ENCODE measurements around the gene COMMD8. TPM values are rescaled to one million over a fixed set of nuclear protein-coding genes. Genes with fewer than 3 reads are reported as not detected.
"Not testable (repeated sequence)": the region's sequence is repeated elsewhere in the genome, so short reads cannot be mapped to it uniquely, and the experiment has no call there.

COMMD8 gene
- total RNA-seq, 5 donors from 2014 or later (not counting 1 experiment from before 2014, with no cell fraction given), result 8.2 to 17.0 (median 15.7) TPM

GRCh38 chr4:47498899-47499298, 35.4 kb upstream of the COMMD8 start:
- no peaks in the 10 kb centered on the region for H3K9me3 Mint-ChIP-seq
- Histone ChIP-seq H3K9me3 (no peaks in the 10 kb centered on the region), H3K27me3 (replicated peaks in 1 of 2; ENCODE audit: control insufficient read depth in 2 of 2, extremely low read depth in 1 of 2, insufficient read depth in 2 of 2, low read length in 1 of 2) (no peaks in the 10 kb centered on the region), H3K27ac (ENCODE audit: low read length) (no peak overlapping the region), H3K4me3 (ENCODE audit: control insufficient read depth in 1 of 2, extremely low read depth in 1 of 2, low read length in 1 of 2) (no peak overlapping the region), H3K4me1 (ENCODE audit: control insufficient read depth in 1 of 2, extremely low read depth in 1 of 2, insufficient read depth in 2 of 2, low read length in 2 of 2) (no peaks in the 10 kb centered on the region), H3K36me3 (ENCODE audit: control insufficient read depth in 2 of 2, extremely low read depth in 1 of 2, insufficient read depth in 1 of 2, low read length in 1 of 2) (no peaks in the 10 kb centered on the region)
- ATAC-seq (replicated peaks in 1 of 4) (no peak), DNase-seq (no peak)
- no peaks in the 10 kb centered on the region for H3K27me3 Mint-ChIP-seq
- POLR2A ChIA-PET, result no interaction called here
- H3K27ac Mint-ChIP-seq, result no peak overlapping the region
- no peak overlapping the region for H3K4me3 Mint-ChIP-seq
- H3K4me1 Mint-ChIP-seq, result peaks cover 0 to 5% (median 4%) of the 10 kb centered on the region in 3 donors
- H3K36me3 Mint-ChIP-seq, result no peaks in the 10 kb centered on the region
- 100% methylated on average over 1 of the region's 6 CpGs for WGBS (ENCODE audit: insufficient coverage)
- CTCF ChIA-PET, result no interaction called here

- DNase-seq (no peak), ATAC-seq (replicated peaks in 1 of 4) (no peak)
- Mint-ChIP-seq H3K27me3 (no peaks in the 10 kb centered on the region), H3K4me1 (peaks cover 0 to 13% (median 7%) of the 10 kb centered on the region in 3 donors), H3K36me3 (no peaks in the 10 kb centered on the region), H3K4me3 (no peak overlapping the region), H3K9me3 (no peaks in the 10 kb centered on the region), H3K27ac (no peak overlapping the region)
- ChIA-PET CTCF (interaction anchor here in 1 of 2 donors (0.6 to 0.8 kb wide), 3 partner anchors 10 to 73 kb away, joined by 3 to 7 read pairs (median 3); no protein-coding TSS in a partner anchor), POLR2A (interaction anchor here in 1 of 2 donors (0.5 kb wide), 1 partner anchor 9 kb away, joined by 3 read pairs; the partner anchor contains the start of gene ATP10D)
- no peaks in the 10 kb centered on the region for H3K27me3 ChIP-seq (replicated peaks in 1 of 2; ENCODE audit: control insufficient read depth in 2 of 2, extremely low read depth in 1 of 2, insufficient read depth in 2 of 2, low read length in 1 of 2)
- no peaks in the 10 kb centered on the region for H3K4me1 ChIP-seq (ENCODE audit: control insufficient read depth in 1 of 2, extremely low read depth in 1 of 2, insufficient read depth in 2 of 2, low read length in 2 of 2)
- H3K36me3 ChIP-seq (ENCODE audit: control insufficient read depth in 2 of 2, extremely low read depth in 1 of 2, insufficient read depth in 1 of 2, low read length in 1 of 2), result no peaks in the 10 kb centered on the region
- no CpG with 5 or more reads among the region's 4 CpGs for WGBS (ENCODE audit: insufficient coverage)
- no peak overlapping the region for H3K27ac ChIP-seq (ENCODE audit: low read length)
- H3K9me3 ChIP-seq, result no peaks in the 10 kb centered on the region
- H3K4me3 ChIP-seq (ENCODE audit: control insufficient read depth in 1 of 2, extremely low read depth in 1 of 2, low read length in 1 of 2), result no peak overlapping the region
These were observed 30.6 kb upstream of the COMMD8 start for GRCh38 chr4:47494124-47494430.

DNA sequence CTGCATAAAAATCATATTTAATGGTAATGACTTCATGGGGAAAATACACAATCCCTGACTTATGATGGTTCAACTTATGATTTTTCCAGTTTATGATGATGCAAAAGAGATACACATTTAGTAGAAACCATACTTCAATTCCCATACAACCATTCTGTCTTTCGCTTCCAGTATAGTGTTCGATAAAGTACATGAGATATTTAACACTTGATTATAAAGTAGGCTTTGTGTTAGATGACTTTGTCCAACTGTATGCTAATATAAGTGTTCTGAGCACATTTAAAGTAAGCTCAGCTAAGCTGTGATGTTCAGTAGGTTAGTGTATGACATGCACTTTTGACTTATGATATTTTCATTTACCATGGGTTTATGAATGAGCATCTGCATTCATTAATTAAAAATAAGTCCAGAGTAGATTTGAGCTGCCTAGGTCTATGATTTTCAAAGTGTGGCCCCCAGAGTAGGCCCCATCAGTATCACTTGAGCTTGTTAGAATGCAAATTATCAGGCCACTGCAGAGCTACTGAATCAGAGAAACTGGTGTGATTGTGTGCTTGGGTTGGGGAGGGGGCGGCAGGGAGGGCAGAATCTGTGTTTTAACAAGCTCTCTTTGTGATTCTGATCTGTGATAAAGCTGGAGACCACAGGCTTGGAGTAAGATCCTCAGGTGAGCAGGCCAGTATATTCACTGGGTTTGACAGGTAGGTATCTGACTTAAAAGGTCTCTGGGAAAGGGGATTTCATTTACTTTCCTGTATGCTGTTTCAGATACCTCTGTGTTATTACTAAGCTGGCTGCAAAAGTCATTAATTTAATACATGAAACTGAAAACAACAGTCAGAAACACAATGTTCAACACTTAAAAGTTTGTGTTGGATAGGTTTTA, 30.0 kb upstream of the COMMD8 start:
- Histone ChIP-seq H3K4me1 (ENCODE audit: control insufficient read depth in 1 of 2, extremely low read depth in 1 of 2, insufficient read depth in 2 of 2, low read length in 2 of 2) (no peaks in the 10 kb centered on the region), H3K27me3 (replicated peaks in 1 of 2; ENCODE audit: control insufficient read depth in 2 of 2, extremely low read depth in 1 of 2, insufficient read depth in 2 of 2, low read length in 1 of 2) (no peaks in the 10 kb centered on the region), H3K27ac (ENCODE audit: low read length) (no peak overlapping the region), H3K4me3 (ENCODE audit: control insufficient read depth in 1 of 2, extremely low read depth in 1 of 2, low read length in 1 of 2) (no peak overlapping the region), H3K9me3 (no peaks in the 10 kb centered on the region), H3K36me3 (ENCODE audit: control insufficient read depth in 2 of 2, extremely low read depth in 1 of 2, insufficient read depth in 1 of 2, low read length in 1 of 2) (no peaks in the 10 kb centered on the region)
- peaks cover 0 to 2% (median 0%) of the 10 kb centered on the region in 3 donors for H3K9me3 Mint-ChIP-seq
- 78% methylated on average over 1 of the region's 3 CpGs for WGBS (ENCODE audit: insufficient coverage)
- no peak overlapping the region for H3K27ac Mint-ChIP-seq
- ChIA-PET POLR2A (interaction anchor here in 1 of 2 donors (0.5 kb wide), 1 partner anchor 9 kb away, joined by 3 read pairs; the partner anchor contains the start of gene ATP10D), CTCF (interaction anchor here (0.6 to 0.8 kb wide), 4 partner anchors 10 to 359 kb away, joined by 3 to 7 read pairs (median 3); no protein-coding TSS in a partner anchor)
- H3K27me3 Mint-ChIP-seq, result no peaks in the 10 kb centered on the region
- peaks cover 0 to 10% (median 4%) of the 10 kb centered on the region in 3 donors for H3K4me1 Mint-ChIP-seq
- no peak for DNase-seq
- ATAC-seq (replicated peaks in 1 of 4), result no peak
- H3K36me3 Mint-ChIP-seq, result no peaks in the 10 kb centered on the region
- H3K4me3 Mint-ChIP-seq, result no peak overlapping the region

DNA sequence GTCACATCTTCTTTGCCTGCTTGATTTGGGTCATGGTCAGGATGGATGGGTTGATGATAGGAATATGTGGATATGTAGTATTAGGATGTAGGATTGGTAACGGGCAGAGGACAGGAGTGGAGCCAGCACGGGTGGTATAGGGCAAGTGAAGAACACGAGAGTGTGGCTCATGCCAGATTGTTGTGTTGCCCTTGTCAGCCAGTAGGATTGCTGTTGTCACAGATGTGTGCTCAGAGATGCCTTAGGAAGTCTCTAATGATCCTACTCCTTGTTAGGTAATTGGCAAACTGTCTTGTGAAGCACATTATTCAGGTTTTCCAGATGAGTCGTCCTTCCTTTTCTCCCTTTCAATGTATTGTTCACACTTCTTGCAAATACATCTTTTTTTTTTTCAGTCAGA, 27.0 kb upstream of the COMMD8 start:
- H3K36me3 ChIP-seq (ENCODE audit: control insufficient read depth in 2 of 2, extremely low read depth in 1 of 2, insufficient read depth in 1 of 2, low read length in 1 of 2), result no peaks in the 10 kb centered on the region
- WGBS (ENCODE audit: insufficient coverage), result 80% methylated on average over 3 of the region's 4 CpGs
- H3K4me1 ChIP-seq (ENCODE audit: control insufficient read depth in 1 of 2, extremely low read depth in 1 of 2, insufficient read depth in 2 of 2, low read length in 2 of 2), result peaks cover 4 to 5% of the 10 kb centered on the region in 2 experiments
- Mint-ChIP-seq H3K9me3 (peaks cover 0 to 2% (median 0%) of the 10 kb centered on the region in 3 donors), H3K27me3 (no peaks in the 10 kb centered on the region), H3K27ac (no peak overlapping the region), H3K4me1 (peaks cover 7 to 18% (median 13%) of the 10 kb centered on the region in 3 donors), H3K4me3 (no peak overlapping the region), H3K36me3 (no peaks in the 10 kb centered on the region)
- no peaks in the 10 kb centered on the region for H3K9me3 ChIP-seq
- ATAC-seq (replicated peaks in 1 of 4) (peak in 2 of 4 experiments; percentile 68 to 73), DNase-seq (peak in 3 of 35 experiments; percentile 1 to 45 (median 5))
- H3K27ac ChIP-seq (ENCODE audit: low read length), result no peak overlapping the region
- no peaks in the 10 kb centered on the region for H3K27me3 ChIP-seq (replicated peaks in 1 of 2; ENCODE audit: control insufficient read depth in 2 of 2, extremely low read depth in 1 of 2, insufficient read depth in 2 of 2, low read length in 1 of 2)
- CTCF ChIA-PET, result interaction anchor here in 1 of 2 donors (1.2 kb wide), 1 partner anchor 19 kb away, joined by 4 read pairs; no protein-coding TSS in a partner anchor
- POLR2A ChIA-PET, result no interaction called here
- H3K4me3 ChIP-seq (ENCODE audit: control insufficient read depth in 1 of 2, extremely low read depth in 1 of 2, low read length in 1 of 2), result no peak overlapping the region

- Histone ChIP-seq H3K9me3 (no peaks in the 10 kb centered on the region), H3K27me3 (replicated peaks in 1 of 2; ENCODE audit: control insufficient read depth in 2 of 2, extremely low read depth in 1 of 2, insufficient read depth in 2 of 2, low read length in 1 of 2) (no peaks in the 10 kb centered on the region), H3K4me1 (ENCODE audit: control insufficient read depth in 1 of 2, extremely low read depth in 1 of 2, insufficient read depth in 2 of 2, low read length in 2 of 2) (peaks cover 8 to 9% of the 10 kb centered on the region in 2 experiments), H3K4me3 (ENCODE audit: control insufficient read depth in 1 of 2, extremely low read depth in 1 of 2, low read length in 1 of 2) (no peak overlapping the region), H3K27ac (ENCODE audit: low read length) (no peak overlapping the region), H3K36me3 (ENCODE audit: control insufficient read depth in 2 of 2, extremely low read depth in 1 of 2, insufficient read depth in 1 of 2, low read length in 1 of 2) (no peaks in the 10 kb centered on the region)
- no CpG with 5 or more reads among the region's 3 CpGs for WGBS (ENCODE audit: insufficient coverage)
- Mint-ChIP-seq H3K4me1 (peaks cover 25 to 31% (median 26%) of the 10 kb centered on the region in 3 donors), H3K36me3 (no peaks in the 10 kb centered on the region), H3K27me3 (no peaks in the 10 kb centered on the region), H3K4me3 (no peak overlapping the region), H3K9me3 (peaks cover 0 to 2% (median 0%) of the 10 kb centered on the region in 3 donors), H3K27ac (no peak overlapping the region)
- POLR2A ChIA-PET, result no interaction called here
- CTCF ChIA-PET, result interaction anchor here in 1 of 2 donors (0.6 to 1.6 kb wide), 2 partner anchors 75 to 470 kb away, joined by 3 read pairs; no protein-coding TSS in a partner anchor
- no peak for ATAC-seq (replicated peaks in 1 of 4)
- DNase-seq, result no peak
These were observed 25.2 kb upstream of the COMMD8 start for GRCh38 chr4:47488706-47489105.

DNA sequence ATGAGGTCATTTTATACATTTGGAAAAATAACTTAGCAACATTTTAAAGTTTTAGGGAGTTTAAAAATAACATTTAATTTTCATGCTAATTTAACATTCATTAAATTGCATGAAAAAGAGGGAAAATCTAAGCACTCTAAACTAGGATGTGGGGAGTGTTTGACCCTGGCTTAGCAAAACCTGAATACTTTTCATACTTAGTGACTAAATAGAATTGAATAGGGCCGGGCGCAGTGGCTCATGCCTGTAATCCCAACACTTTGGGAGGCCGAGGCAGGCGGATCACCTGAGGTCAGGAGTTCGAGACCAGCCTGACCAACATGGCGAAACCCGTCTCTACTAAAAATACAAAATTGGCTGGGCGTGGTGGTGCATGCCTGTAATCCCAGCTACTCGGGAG, 23.2 kb upstream of the COMMD8 start:
- Mint-ChIP-seq H3K4me1 (peaks cover 32 to 34% (median 33%) of the 10 kb centered on the region in 3 donors), H3K4me3 (peak overlapping the region in 2 of 3 donors; percentile 90 to 95)
- H3K27ac ChIP-seq (ENCODE audit: low read length); POLR2A ChIA-PET; H3K4me3 ChIP-seq (ENCODE audit: control insufficient read depth in 1 of 2, extremely low read depth in 1 of 2, low read length in 1 of 2); ATAC-seq (replicated peaks in 1 of 4); H3K27ac Mint-ChIP-seq; H3K9me3 ChIP-seq; DNase-seq; H3K36me3 ChIP-seq (ENCODE audit: control insufficient read depth in 2 of 2, extremely low read depth in 1 of 2, insufficient read depth in 1 of 2, low read length in 1 of 2); H3K27me3 Mint-ChIP-seq; H3K27me3 ChIP-seq (replicated peaks in 1 of 2; ENCODE audit: control insufficient read depth in 2 of 2, extremely low read depth in 1 of 2, insufficient read depth in 2 of 2, low read length in 1 of 2); H3K4me1 ChIP-seq (ENCODE audit: control insufficient read depth in 1 of 2, extremely low read depth in 1 of 2, insufficient read depth in 2 of 2, low read length in 2 of 2); H3K36me3 Mint-ChIP-seq; H3K9me3 Mint-ChIP-seq: not testable (repeated sequence)
- WGBS (ENCODE audit: insufficient coverage), result 97% methylated on average over 5 of the region's 9 CpGs
- CTCF ChIA-PET, result interaction anchor here in 1 of 2 donors (0.7 kb wide), 1 partner anchor 101 kb away, joined by 5 read pairs; no protein-coding TSS in a partner anchor

All from T-cell (primary cell).